OCI-LY1 (cell line): ENCODE results near the gene APCDD1.
"Not testable (repeated sequence)": the region's sequence is repeated elsewhere in the genome, so short reads cannot be mapped to it uniquely, and the experiment has no call there.

Experiments
- H2AFZ ChIP-seq: fragments of 200-600 bp; sonication (generic), shearing (Covaris generic); 2 replicates; pipeline ENCODE4 v1.6.0; 2014; ENCODE audit warnings: antibody characterized with exemption, mild to moderate bottlenecking, low read length
- H3F3A ChIP-seq: fragments of 200-600 bp; sonication (generic), shearing (Covaris generic); 2 replicates; pipeline ENCODE4 v1.6.0; 2014; ENCODE audit warnings: mild to moderate bottlenecking, antibody characterized with exemption, low read length, moderate library complexity; ENCODE audit not compliant: insufficient read depth
- H3K27ac ChIP-seq: fragments of 200-600 bp; sonication (generic); 2 replicates; pipeline ENCODE4 v1.5.1; 2014; ENCODE audit warnings: low read length, mixed run types, mild to moderate bottlenecking, low read depth; ENCODE audit not compliant: poor library complexity, severe bottlenecking
- H3K27me3 ChIP-seq: fragments of 200-600 bp; sonication (generic); 2 replicates; pipeline ENCODE4 v1.6.0; 2014; ENCODE audit warnings: antibody characterized with exemption, mild to moderate bottlenecking, low read length, moderate library complexity; ENCODE audit not compliant: insufficient read depth
- H3K36me3 ChIP-seq: fragments of 200-600 bp; sonication (generic); 2 replicates; pipeline ENCODE4 v1.6.1; 2014; ENCODE audit warnings: mild to moderate bottlenecking, antibody characterized with exemption, low read length, moderate library complexity, mixed read lengths; ENCODE audit not compliant: insufficient read depth
- H3K4me1 ChIP-seq: fragments of 200-600 bp; sonication (generic); 2 replicates; pipeline ENCODE4 v1.5.1; 2014; ENCODE audit warnings: mild to moderate bottlenecking, low read length, moderate library complexity; ENCODE audit not compliant: insufficient read depth, severe bottlenecking
- H3K4me2 ChIP-seq: fragments of 200-600 bp; sonication (generic), shearing (Covaris generic); 2 replicates; pipeline ENCODE4 v1.6.1; 2014; ENCODE audit warnings: low read length
- H3K4me3 ChIP-seq: fragments of 200-600 bp; sonication (generic); 2 replicates; pipeline ENCODE4 v1.5.1; 2014; ENCODE audit warnings: low read length, low read depth, mild to moderate bottlenecking, mixed read lengths; ENCODE audit not compliant: poor library complexity, severe bottlenecking
- H3K79me2 ChIP-seq: fragments of 200-600 bp; shearing (Covaris generic); 2 replicates; pipeline ENCODE4 v1.6.1; 2016; ENCODE audit warnings: mixed run types, low read length, mixed read lengths; ENCODE audit not compliant: insufficient read depth
- H3K9ac ChIP-seq: fragments of 200-600 bp; sonication (generic), shearing (Covaris generic); 2 replicates; pipeline ENCODE4 v1.6.1; 2014; ENCODE audit warnings: mild to moderate bottlenecking, low read length, mixed read lengths
- H3K9me2 ChIP-seq: fragments of 200-600 bp; sonication (generic), shearing (Covaris generic); 2 replicates; pipeline ENCODE4 v1.6.1; 2014; ENCODE audit warnings: low read depth, mild to moderate bottlenecking, low read length, mixed read lengths
- H3K9me3 ChIP-seq: fragments of 200-600 bp; shearing (Covaris generic); 2 replicates; pipeline ENCODE4 v1.6.1; 2014; ENCODE audit warnings: low read length, mixed read lengths
- H4K20me1 ChIP-seq: fragments of 200-600 bp; sonication (generic), shearing (Covaris generic); 2 replicates; pipeline ENCODE4 v1.6.0; 2016; ENCODE audit warnings: mild to moderate bottlenecking, low read length; ENCODE audit not compliant: insufficient read depth
- EZH2 ChIP-seq: fragments of 200-600 bp; sonication (generic), shearing (Covaris generic); IDR thresholded peaks from 2 replicates; pipeline ENCODE4 v1.8.0; 2017; ENCODE audit warnings: borderline replicate concordance, mixed run types, mild to moderate bottlenecking, antibody characterized with exemption, low read length, moderate library complexity, mixed read lengths
- TF ChIP-seq, protein P1 (sequence below): fragments of 200-600 bp; sonication (generic), shearing (Covaris generic); IDR thresholded peaks from 2 replicates; pipeline ENCODE4 v1.5.1; 2017; ENCODE audit warnings: mild to moderate bottlenecking, antibody characterized with exemption, low read length, moderate library complexity, mixed read lengths

The APCDD1 gene

DNA sequence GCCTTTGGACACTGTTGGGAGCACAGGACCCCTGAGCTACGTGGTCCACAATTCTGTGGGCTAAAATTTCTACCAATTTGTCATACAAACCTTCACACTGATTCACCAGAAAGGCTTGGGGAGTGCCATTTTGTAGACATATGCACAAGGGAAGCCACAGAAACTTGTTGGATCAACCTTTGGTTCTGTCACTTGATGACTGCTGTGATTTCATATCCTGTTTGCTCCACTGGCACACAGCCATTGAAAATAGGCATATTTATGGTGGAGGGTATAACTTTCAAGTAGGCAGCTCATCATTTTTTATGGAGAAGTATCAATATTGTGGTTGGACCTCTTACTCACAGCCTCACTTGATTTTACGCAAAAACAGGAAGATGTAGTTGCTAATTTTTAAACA lies 81.8 kb downstream of the APCDD1 start:
- Histone ChIP-seq H3K79me2 (peaks cover 28% of the 10 kb centered on the region), H3K4me3 (no peak overlapping the region), H3K4me1 (no peaks in the 10 kb centered on the region), H3K9me2 (no peaks in the 10 kb centered on the region), H3K27ac (no peak overlapping the region), H3K9ac (no peak overlapping the region), H3K4me2 (no peak overlapping the region), H3K9me3 (no peaks in the 10 kb centered on the region), H3K27me3 (no peaks in the 10 kb centered on the region), H3K36me3 (peaks cover 73% of the 10 kb centered on the region), H3F3A (no peaks in the 10 kb centered on the region), H2AFZ (no peak overlapping the region), H4K20me1 (no peaks in the 10 kb centered on the region)
- TF ChIP-seq, protein P1, sequence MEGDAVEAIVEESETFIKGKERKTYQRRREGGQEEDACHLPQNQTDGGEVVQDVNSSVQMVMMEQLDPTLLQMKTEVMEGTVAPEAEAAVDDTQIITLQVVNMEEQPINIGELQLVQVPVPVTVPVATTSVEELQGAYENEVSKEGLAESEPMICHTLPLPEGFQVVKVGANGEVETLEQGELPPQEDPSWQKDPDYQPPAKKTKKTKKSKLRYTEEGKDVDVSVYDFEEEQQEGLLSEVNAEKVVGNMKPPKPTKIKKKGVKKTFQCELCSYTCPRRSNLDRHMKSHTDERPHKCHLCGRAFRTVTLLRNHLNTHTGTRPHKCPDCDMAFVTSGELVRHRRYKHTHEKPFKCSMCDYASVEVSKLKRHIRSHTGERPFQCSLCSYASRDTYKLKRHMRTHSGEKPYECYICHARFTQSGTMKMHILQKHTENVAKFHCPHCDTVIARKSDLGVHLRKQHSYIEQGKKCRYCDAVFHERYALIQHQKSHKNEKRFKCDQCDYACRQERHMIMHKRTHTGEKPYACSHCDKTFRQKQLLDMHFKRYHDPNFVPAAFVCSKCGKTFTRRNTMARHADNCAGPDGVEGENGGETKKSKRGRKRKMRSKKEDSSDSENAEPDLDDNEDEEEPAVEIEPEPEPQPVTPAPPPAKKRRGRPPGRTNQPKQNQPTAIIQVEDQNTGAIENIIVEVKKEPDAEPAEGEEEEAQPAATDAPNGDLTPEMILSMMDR: no peak
- no peak for TF ChIP-seq EZH2

DNA sequence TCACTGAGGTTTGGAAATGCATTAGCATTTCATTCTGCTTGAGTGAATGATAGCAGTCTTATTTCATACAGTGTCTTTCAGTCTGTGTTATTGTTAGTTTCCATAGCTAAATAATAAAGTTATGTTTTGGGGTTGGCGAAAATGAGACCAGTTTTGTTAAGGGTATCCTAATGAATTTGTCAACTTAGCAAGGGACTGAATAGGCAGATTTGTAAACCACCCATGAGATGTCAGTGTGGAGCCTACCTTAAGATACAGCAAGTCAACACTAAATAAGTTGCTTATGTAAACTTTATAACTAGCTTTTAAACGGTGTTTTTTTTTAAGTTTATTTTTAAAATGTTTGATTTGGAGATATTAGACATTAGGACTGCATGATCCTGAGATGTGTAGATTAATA lies 83.3 kb downstream of the APCDD1 start:
- Histone ChIP-seq H3K9ac (no peak overlapping the region), H3K9me3 (no peaks in the 10 kb centered on the region), H3K4me1 (no peaks in the 10 kb centered on the region), H3K36me3 (peaks cover 75% of the 10 kb centered on the region), H2AFZ (no peak overlapping the region), H3F3A (no peaks in the 10 kb centered on the region), H3K27me3 (no peaks in the 10 kb centered on the region), H3K79me2 (peaks cover 13% of the 10 kb centered on the region; the same call in 1 of the 2 replicates), H3K4me2 (no peak overlapping the region), H3K27ac (no peak overlapping the region), H3K9me2 (no peaks in the 10 kb centered on the region), H3K4me3 (no peak overlapping the region), H4K20me1 (no peaks in the 10 kb centered on the region)
- no peak for TF ChIP-seq EZH2
- TF ChIP-seq, protein P1: no peak

DNA sequence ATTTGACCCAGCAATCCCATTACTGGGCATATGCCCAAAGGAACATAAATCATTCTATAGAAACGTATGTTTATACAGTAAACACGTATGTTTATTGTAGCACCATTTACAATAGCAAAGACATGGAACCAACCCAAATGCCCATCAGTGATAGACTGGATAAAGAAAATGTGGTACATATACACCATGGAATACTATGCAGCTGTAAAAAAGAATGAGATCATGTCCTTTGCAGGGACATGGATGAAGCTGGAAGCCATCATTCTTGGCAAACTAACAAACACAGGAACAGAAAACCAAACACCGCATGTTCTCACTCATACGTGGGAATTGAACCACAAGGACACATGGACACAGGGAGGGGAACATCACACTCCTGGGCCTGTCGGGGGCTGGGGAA lies 84.7 kb downstream of the APCDD1 start:
- not testable (repeated sequence) for H3F3A ChIP-seq, H3K4me1 ChIP-seq, H3K27ac ChIP-seq, H3K4me2 ChIP-seq, H3K79me2 ChIP-seq, H3K9me3 ChIP-seq, H2AFZ ChIP-seq, H3K9ac ChIP-seq, H3K4me3 ChIP-seq, H3K27me3 ChIP-seq, H3K9me2 ChIP-seq, H4K20me1 ChIP-seq
- peaks cover 80% of the 10 kb centered on the region for H3K36me3 ChIP-seq
